HG03432 (cell line): ENCODE measurements around the gene LRRC14B.
A peak's percentile ranks its signal among the peaks of the same experiment; 100 is the strongest.

Experiments used
- ATAC-seq: cut with Tn5 transposase; IDR thresholded peaks from one replicate; pipeline ENCODE4 v1.9.1; 2021; ENCODE audit warnings: mild to moderate bottlenecking, moderate library complexity; ENCODE audit not compliant: unreplicated experiment

LRRC14B gene

DNA sequence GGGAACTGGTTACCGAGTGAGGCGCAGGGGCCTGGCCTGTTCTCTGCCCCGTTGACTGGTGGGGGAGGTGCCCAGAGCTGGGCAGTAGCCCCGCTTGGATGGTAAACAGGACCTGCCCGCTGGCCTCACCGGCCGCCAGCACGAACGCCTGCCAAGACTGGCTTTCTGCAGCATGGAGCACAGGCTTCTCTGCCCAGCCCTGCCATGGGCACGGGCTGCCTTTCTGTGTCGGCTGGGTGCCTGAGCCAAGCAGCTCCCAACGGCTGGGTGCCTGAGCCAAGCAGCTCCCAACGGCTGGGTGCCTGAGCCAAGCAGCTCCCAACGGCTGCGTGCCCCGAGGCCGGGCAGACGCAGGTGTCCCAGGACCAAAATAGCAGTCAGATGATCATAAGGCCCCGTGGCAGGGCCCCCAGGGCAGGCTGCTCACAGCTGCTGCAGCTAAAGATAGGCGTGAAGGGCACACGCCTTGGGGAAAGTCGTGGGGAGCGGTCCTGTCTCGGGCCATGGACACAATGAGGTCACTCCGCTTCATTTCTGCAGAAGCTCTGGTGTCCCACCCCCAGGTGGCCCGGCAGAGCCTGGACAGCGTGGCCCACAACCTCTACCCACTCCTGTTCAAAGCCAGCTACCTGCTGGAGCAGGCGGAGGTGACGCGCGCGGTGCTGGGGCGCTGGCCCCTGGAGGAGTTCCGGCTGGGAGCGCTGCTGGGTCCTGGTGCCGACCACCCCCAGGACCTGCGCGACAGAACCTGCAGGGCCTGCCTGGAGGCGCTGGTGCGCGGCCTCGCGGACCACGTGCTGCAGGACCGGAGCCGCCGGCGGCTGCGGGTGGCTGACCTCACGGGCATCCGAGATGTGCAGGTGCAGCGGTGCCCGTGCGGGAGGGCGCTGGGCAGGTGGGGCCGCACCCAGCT is at the start of gene LRRC14B:
TSS of gene LRRC14B (plus strand) at position 460 of the 913 bp plus-strand sequence. CDS start at position 504, 44 bp downstream.
- ATAC-seq, result peak; percentile 48

GRCh38 chr5:141761-142160 is 49.5 kb upstream of the LRRC14B start:
- no peak for ATAC-seq

GRCh38 chr5:142246-142810 is 49.0 kb upstream of the LRRC14B start:
- no peak for ATAC-seq

GRCh38 chr5:143041-143440 is 48.3 kb upstream of the LRRC14B start:
- ATAC-seq, result no peak

DNA sequence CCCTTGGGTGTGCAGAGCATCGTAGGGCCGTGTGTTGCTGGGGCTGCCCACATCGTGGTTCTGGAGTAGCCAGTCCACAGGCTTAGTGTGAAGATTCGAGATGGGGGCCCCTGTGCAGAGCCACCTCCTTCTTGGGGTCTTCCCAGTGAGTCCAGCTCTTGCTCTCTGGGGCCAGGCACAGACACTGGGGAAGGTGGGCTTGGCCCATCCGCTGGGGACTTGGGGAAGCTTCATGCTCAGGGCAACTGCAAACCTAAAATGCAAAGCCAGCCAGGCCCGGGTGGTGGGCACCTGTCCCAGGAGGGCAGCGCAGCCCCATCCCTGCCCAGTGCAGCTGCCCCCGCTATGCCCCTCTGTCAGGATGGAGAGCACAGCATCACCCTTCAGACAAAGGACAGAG is 46.4 kb upstream of the LRRC14B start:
- no peak for ATAC-seq

- no peak for ATAC-seq
Measured at GRCh38 chr5:145585-146323, 45.5 kb upstream of the LRRC14B start.

- no peak for ATAC-seq
Measured at GRCh38 chr5:147751-148150, 43.5 kb upstream of the LRRC14B start.

GRCh38 chr5:149745-150485 is 41.4 kb upstream of the LRRC14B start:
- no peak for ATAC-seq

DNA sequence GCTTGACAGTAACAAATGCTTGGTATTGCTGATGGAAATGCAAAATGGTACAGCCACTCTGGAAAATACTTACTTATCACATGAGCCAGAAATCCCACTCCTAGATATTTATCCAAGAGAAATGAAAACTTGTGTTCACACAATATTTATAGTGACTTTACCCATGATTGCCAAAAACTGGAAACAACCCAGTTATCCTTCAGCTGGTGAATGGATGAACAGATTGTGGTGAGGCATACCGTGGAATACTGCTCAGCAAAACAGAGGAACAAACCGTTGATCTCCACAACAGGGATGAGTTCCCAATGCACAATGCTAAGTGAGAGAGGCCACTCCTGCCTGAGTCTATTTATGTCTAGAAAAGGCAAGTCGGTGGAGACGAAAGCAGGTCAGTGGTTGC is 40.5 kb upstream of the LRRC14B start:
- no peak for ATAC-seq

DNA sequence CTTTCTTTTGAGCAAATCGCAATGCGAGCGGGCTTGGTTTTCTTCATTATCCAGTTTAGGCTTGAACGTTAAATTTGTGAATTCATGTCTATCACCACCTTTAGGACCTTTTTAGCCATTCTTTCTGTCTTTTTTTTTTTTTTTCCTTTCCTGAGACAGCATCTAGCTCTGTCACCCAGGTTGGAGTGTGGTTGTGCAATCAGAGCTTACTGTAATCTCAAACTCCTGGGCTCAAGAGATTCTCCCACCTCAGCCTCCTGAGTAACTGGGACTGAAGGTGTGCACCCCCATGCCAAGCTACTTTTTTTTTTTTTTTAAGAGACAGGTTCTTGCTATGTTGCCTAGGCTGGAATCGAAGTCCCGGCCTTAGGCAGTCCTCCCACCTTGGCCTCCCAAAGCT is 39.2 kb upstream of the LRRC14B start:
- no peak for ATAC-seq

DNA sequence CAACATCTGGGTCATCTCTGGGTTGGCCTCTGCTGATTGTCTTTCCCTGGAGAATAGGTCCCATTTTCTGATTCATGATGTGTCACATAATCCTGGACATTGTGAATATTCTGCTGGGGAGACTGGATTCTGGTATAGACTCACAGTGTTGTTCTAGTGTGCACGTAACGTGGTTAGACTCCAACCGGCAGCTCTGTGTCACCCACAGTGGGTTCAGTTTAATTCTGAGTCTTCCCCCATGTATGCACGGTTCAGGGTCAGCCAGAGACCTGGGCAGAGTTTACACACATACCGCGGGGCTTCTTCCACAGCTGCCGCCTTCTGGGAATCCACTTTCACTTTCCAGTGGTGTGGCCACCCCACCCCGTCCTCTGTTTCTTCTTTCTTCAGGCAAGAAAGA is 38.0 kb upstream of the LRRC14B start:
- no peak for ATAC-seq

DNA sequence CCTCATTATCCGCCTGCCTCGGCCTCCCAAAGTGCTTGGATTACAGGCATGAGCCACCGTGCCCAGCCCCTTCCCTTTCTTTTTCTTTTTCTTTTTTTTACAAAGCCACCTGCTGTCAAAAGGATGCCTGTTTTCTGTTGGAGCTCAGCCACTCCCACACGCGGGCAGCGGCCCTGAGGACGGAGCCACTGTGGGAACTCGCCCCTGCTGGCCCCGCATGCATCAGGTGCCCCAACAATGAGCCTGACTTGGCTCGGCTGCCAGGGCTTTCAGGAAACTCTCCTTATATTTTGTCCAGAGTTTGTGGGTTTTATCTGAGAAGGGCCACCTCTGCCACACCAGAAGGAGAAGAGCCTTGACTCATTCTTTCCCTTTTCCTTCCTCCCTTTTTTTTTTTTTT is 37.1 kb upstream of the LRRC14B start:
- no peak for ATAC-seq

DNA sequence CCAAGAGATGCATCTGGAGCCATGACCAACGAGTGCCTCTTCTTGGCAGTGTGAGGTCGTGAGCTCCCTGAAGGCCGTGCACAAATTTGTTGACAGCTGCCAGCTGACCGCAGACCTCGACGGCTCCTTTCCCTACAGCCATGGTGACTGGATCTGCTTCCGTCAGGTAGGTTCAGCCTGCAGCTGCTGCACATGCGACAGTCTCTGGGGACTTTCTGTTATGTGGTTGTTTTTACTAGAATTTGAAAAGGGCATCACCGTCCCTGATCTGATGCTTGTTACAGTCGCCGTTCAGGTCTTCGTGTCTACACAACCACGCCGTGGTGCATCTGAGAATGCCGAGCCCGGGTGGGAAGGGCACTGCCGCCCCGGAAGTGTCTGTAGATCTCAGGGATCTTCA is 36.5 kb upstream of the LRRC14B start:
- ATAC-seq, result no peak

- ATAC-seq, result no peak
Measured at GRCh38 chr5:155651-156410, 35.5 kb upstream of the LRRC14B start.

- no peak for ATAC-seq
Measured at GRCh38 chr5:156411-157072, 34.8 kb upstream of the LRRC14B start.

- no peak for ATAC-seq
Measured at GRCh38 chr5:157126-157715, 34.1 kb upstream of the LRRC14B start.

DNA sequence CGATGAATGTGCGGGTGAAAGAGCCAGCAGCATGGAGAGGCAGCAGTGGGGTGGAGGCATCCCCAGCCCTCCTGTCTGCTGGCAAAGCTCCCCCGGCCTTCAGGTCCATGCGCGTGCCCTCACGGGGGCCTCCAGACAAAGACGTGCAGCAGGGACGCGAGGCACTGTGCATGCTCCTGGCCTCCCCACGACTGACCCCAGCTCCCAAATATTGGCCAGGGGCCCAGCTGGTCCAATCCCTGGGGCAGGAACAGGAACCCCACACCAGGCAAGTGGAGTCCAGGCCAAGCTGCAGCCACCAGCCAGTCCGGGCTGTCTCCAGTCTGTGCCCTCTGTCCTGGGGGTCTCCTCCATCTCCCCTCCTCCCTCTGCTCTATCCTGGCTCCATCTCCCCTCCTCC is 33.5 kb upstream of the LRRC14B start:
- no peak for ATAC-seq

DNA sequence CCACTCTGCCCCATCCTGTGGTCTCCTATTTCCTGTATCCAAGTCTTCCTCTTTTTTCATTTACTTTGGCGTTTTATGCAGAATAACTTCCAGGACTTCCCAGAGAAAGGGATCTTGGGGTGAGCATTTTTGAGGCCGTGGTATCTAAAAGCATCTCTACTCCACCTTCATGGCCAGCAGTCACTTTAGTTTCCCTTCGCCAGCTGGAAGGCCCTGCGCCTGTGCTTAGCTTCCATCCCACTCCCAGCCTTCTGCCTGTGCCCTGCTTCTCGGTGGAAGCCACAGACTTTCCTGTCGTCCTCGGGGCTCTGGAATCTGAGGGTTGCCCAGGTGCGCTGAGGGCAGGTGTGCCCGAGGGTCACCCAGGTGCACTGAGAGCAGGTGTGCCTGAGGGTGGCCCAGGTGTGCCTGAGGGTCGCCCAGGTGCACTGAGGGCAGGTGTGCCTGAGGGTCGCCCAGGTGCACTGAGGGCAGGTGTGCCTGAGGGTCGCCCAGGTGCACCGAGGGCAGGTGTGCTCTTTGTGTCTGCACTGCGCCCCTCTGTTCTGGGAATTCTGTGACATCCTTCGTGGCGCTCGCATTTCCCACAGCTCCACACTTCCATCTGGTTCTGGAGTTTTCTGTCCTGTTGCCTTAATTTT is 32.4 kb upstream of the LRRC14B start:
- ATAC-seq, result no peak
